GM12875 (cell line): ENCODE results near the gene COPE.

ENCODE experiments used
- H3K4me3 ChIP-seq: one replicate; pipeline ENCODE4 v1.5.1; 2011; ENCODE audit warnings: low read depth, low read length, control low read depth
- CTCF ChIP-seq: IDR thresholded peaks from 2 replicates; pipeline ENCODE4 v1.5.1; 2011; ENCODE audit warnings: low read depth, mild to moderate bottlenecking, control low read depth, inconsistent platforms, low read length, moderate library complexity, borderline replicate concordance; ENCODE audit not compliant: insufficient read depth

COPE gene

GRCh38 chr19:18876865-18877264 lies 42.3 kb downstream of the COPE start:
- H3K4me3 ChIP-seq: no peak overlapping the region
- no peak for TF ChIP-seq CTCF

- H3K4me3 ChIP-seq: no peak overlapping the region
- TF ChIP-seq CTCF: no peak
These were observed 43.5 kb downstream of the COPE start for GRCh38 chr19:18875726-18876125.

GRCh38 chr19:18871543-18871942 lies 47.6 kb downstream of the COPE start:
- no peak for TF ChIP-seq CTCF
- no peak overlapping the region for H3K4me3 ChIP-seq

GRCh38 chr19:18870531-18871172 lies 48.5 kb downstream of the COPE start:
- no peak for TF ChIP-seq CTCF
- no peak overlapping the region for H3K4me3 ChIP-seq

GRCh38 chr19:18869781-18870530 lies 49.2 kb downstream of the COPE start:
- no peak overlapping the region for H3K4me3 ChIP-seq
- TF ChIP-seq CTCF: no peak

- no peak overlapping the region for H3K4me3 ChIP-seq
- no peak for TF ChIP-seq CTCF
These were observed 50.1 kb downstream of the COPE start for GRCh38 chr19:18869023-18869618.
